Chondrocyte (in vitro differentiated cells): ENCODE measurements around the gene FECH. TPM values are rescaled to one million over a fixed set of nuclear protein-coding genes. Genes with fewer than 3 reads are reported as not detected.

Experiments used
- DNase-seq: peaks from one replicate; pipeline ENCODE4 v3.0.0; 2021; ENCODE audit warnings: mixed read lengths, low spot score
- H3K27ac Mint-ChIP-seq: one replicate; pipeline ENCODE4 v1.8.0; 2021; ENCODE audit warnings: mild to moderate bottlenecking, moderate library complexity, mixed read lengths; ENCODE audit not compliant: unreplicated experiment
- H3K27me3 Mint-ChIP-seq: 2 replicates; pipeline ENCODE4 v1.8.0; 2021; ENCODE audit warnings: low read depth, mixed read lengths
- H3K36me3 Mint-ChIP-seq: 2 replicates; pipeline ENCODE4 v1.8.0; 2021; ENCODE audit warnings: low read depth, mixed read lengths
- H3K4me1 Mint-ChIP-seq: 2 replicates; pipeline ENCODE4 v1.8.0; 2021; ENCODE audit warnings: low read depth, mild to moderate bottlenecking, mixed read lengths
- H3K4me3 Mint-ChIP-seq: one replicate; pipeline ENCODE4 v1.8.0; 2021; ENCODE audit warnings: mild to moderate bottlenecking, moderate library complexity, mixed read lengths; ENCODE audit not compliant: unreplicated experiment
- H3K9me3 Mint-ChIP-seq: 2 replicates; pipeline ENCODE4 v1.8.0; 2021; ENCODE audit warnings: low read depth, mixed read lengths
- total RNA-seq: library from RNA; stranded (reverse); gene quantifications from 3 replicates; pipeline ENCODE4 v1.2.1, GENCODE V29; 2021
- TF ChIP-seq, protein P1 (sequence below): fragments of 200-600 bp; sonication (generic); IDR thresholded peaks from 2 replicates; pipeline ENCODE4 v1.5.0; 2021; ENCODE audit warnings: antibody characterized with exemption, mild to moderate bottlenecking, moderate library complexity

Gene FECH
- total RNA-seq, 1 donor from 2014 or later, result 25.9 TPM

DNA sequence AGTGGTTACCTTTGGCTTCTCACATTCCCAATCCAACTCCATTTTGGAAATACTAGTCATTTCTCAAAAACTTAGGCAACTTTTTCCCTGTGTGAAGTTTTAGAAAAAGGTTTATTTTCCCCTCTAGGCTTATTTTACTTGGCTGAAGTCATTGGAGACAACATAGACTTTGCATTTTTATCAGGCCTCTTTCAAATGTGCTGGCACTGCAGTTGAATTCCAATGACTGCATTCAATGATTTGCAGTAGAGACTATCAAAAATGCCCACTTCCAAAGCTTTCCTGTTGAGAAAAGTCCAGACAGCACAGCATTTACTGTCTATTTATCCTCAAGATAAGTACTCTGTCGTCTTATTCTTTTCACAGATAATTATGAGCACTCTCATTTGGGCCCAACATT, 81.3 kb downstream of the FECH start:
- H3K9me3 Mint-ChIP-seq, result no peaks in the 10 kb centered on the region
- DNase-seq, result no peak
- no peak overlapping the region for H3K4me3 Mint-ChIP-seq

DNA sequence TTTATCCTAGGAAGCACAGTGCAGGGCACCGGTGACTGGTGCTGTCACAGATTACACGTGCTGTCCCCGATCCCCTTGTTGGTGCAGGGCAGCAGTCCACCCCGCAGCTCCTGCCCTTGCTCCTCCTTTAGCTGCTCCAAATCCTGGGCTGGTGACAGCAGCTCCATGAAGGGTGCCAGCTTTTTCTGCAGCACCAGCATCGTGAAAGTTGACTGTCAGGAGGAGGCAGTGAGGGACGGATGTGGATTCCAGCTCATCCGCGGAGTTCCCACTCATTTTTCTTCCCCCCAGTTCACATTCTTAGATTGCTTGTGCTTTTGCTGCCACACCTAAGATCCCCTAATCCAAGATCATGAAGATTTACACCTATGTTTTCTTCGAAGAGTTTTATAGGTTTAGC, 83.9 kb downstream of the FECH start:
- Mint-ChIP-seq H3K9me3 (peaks cover 3% of the 10 kb centered on the region), H3K36me3 (no peaks in the 10 kb centered on the region), H3K27ac (no peak overlapping the region), H3K4me1 (peaks cover 6% of the 10 kb centered on the region), H3K27me3 (peaks cover 25% of the 10 kb centered on the region), H3K4me3 (no peak overlapping the region)
- TF ChIP-seq, protein P1, sequence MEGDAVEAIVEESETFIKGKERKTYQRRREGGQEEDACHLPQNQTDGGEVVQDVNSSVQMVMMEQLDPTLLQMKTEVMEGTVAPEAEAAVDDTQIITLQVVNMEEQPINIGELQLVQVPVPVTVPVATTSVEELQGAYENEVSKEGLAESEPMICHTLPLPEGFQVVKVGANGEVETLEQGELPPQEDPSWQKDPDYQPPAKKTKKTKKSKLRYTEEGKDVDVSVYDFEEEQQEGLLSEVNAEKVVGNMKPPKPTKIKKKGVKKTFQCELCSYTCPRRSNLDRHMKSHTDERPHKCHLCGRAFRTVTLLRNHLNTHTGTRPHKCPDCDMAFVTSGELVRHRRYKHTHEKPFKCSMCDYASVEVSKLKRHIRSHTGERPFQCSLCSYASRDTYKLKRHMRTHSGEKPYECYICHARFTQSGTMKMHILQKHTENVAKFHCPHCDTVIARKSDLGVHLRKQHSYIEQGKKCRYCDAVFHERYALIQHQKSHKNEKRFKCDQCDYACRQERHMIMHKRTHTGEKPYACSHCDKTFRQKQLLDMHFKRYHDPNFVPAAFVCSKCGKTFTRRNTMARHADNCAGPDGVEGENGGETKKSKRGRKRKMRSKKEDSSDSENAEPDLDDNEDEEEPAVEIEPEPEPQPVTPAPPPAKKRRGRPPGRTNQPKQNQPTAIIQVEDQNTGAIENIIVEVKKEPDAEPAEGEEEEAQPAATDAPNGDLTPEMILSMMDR, result no peak
- DNase-seq, result no peak

More for the DNA sequence above, 81.3 kb downstream of the FECH start:
- no peaks in the 10 kb centered on the region for H3K36me3 Mint-ChIP-seq
- H3K4me1 Mint-ChIP-seq, result peaks cover 6% of the 10 kb centered on the region
- TF ChIP-seq, protein P1, result no peak
- no peak overlapping the region for H3K27ac Mint-ChIP-seq
- peaks cover 32% of the 10 kb centered on the region for H3K27me3 Mint-ChIP-seq

DNA sequence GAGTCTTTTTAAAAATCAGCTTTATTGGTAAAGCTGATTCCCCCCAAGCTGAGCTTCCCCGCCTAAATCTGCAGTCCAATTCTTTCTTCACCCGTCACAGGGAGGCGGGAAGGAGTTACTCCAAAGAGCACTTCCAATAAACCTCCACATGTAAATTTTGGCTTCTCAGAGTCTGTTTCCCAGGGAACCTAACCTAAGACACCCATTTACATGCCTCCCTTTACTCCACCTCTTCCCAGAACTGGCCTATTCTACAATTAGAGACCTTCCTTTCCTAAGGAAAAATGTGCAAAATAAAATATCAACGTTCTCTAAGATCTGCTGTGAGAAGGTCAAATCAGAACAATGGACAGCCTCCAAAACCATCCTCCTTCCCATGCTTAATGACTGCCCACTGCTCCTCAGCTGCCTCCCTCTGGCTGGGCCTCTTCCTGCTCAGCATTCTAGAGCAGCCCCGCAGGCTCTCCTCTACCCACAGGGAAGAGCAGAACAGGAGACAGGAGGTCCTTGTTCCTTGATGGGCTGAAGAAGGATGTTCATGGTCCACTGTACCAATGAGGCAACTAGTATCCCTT, 87.7 kb downstream of the FECH start:
- H3K27me3 Mint-ChIP-seq, result peaks cover 16% of the 10 kb centered on the region
- H3K4me3 Mint-ChIP-seq, result no peak overlapping the region
- no peak overlapping the region for H3K27ac Mint-ChIP-seq
- H3K36me3 Mint-ChIP-seq, result no peaks in the 10 kb centered on the region
- peaks cover 5% of the 10 kb centered on the region for H3K9me3 Mint-ChIP-seq
- no peaks in the 10 kb centered on the region for H3K4me1 Mint-ChIP-seq
- DNase-seq, result no peak
- TF ChIP-seq, protein P1, result no peak

Other genes starting within 250 kb of the FECH start
- not detected in 3 replicates for gene ST8SIA3, start 234.1 kb downstream of the FECH start, total RNA-seq
- 0.05 to 0.08 TPM (median 0.05 TPM) in 3 replicates for gene ONECUT2, start 151.3 kb downstream of the FECH start, total RNA-seq
- gene NARS1, start 35.1 kb upstream of the FECH start, total RNA-seq, result 101 to 144 TPM (median 140 TPM) in 3 replicates
- gene ATP8B1, start 216.6 kb upstream of the FECH start, total RNA-seq, result 28.1 to 38.3 TPM (median 35.4 TPM) in 3 replicates